Measurements from ENCODE around the gene EEF1A2.

EEF1A2 gene

GRCh38 chr20:63455568-63455859 lies 43.4 kb downstream of the EEF1A2 start:
- DNase-seq (ENCODE audit: low read depth in 1 of 2, low spot score in 1 of 2): no peak

- DNase-seq (ENCODE audit: low read depth in 1 of 2, low spot score in 1 of 2): no peak
These were observed 43.9 kb downstream of the EEF1A2 start for GRCh38 chr20:63454731-63455567.

- DNase-seq (ENCODE audit: low read depth in 1 of 2, low spot score in 1 of 2): no peak
These were observed 45.9 kb downstream of the EEF1A2 start for GRCh38 chr20:63452821-63453523.

- no peak for DNase-seq (ENCODE audit: low read depth in 1 of 2, low spot score in 1 of 2)
These were observed 46.5 kb downstream of the EEF1A2 start for GRCh38 chr20:63452341-63452740.

- DNase-seq (ENCODE audit: low read depth in 1 of 2, low spot score in 1 of 2): no peak
These were observed 47.1 kb downstream of the EEF1A2 start for GRCh38 chr20:63451821-63452220.

- no peak for DNase-seq (ENCODE audit: low read depth in 1 of 2, low spot score in 1 of 2)
These were observed 48.8 kb downstream of the EEF1A2 start for GRCh38 chr20:63449796-63450730.

GRCh38 chr20:63449025-63449424 lies 49.9 kb downstream of the EEF1A2 start:
- no peak for DNase-seq (ENCODE audit: low read depth in 1 of 2, low spot score in 1 of 2)

GRCh38 chr20:63448031-63448430 lies 50.9 kb downstream of the EEF1A2 start:
- no peak for DNase-seq (ENCODE audit: low read depth in 1 of 2, low spot score in 1 of 2)

GRCh38 chr20:63447320-63447719 lies 51.6 kb downstream of the EEF1A2 start:
- no peak for DNase-seq (ENCODE audit: low read depth in 1 of 2, low spot score in 1 of 2)

- DNase-seq (ENCODE audit: low read depth in 1 of 2, low spot score in 1 of 2): no peak
These were observed 52.5 kb downstream of the EEF1A2 start for GRCh38 chr20:63446216-63447024.

GRCh38 chr20:63445075-63445734 lies 53.7 kb downstream of the EEF1A2 start:
- no peak for DNase-seq (ENCODE audit: low read depth in 1 of 2, low spot score in 1 of 2)

- no peak for DNase-seq (ENCODE audit: low read depth in 1 of 2, low spot score in 1 of 2)
These were observed 54.3 kb downstream of the EEF1A2 start for GRCh38 chr20:63444548-63444947.

- DNase-seq (ENCODE audit: low read depth in 1 of 2, low spot score in 1 of 2): no peak
These were observed 55.1 kb downstream of the EEF1A2 start for GRCh38 chr20:63443606-63444395.

GRCh38 chr20:63442100-63442493 lies 56.8 kb downstream of the EEF1A2 start:
- peak in 1 of 2 donors; percentile 37 for DNase-seq (ENCODE audit: low read depth in 1 of 2, low spot score in 1 of 2)

- no peak for DNase-seq (ENCODE audit: low read depth in 1 of 2, low spot score in 1 of 2)
These were observed 57.5 kb downstream of the EEF1A2 start for GRCh38 chr20:63441136-63442099.

- no peak for DNase-seq (ENCODE audit: low read depth in 1 of 2, low spot score in 1 of 2)
These were observed 58.4 kb downstream of the EEF1A2 start for GRCh38 chr20:63440366-63440955.

GRCh38 chr20:63439866-63440265 lies 59.0 kb downstream of the EEF1A2 start:
- no peak for DNase-seq (ENCODE audit: low read depth in 1 of 2, low spot score in 1 of 2)

GRCh38 chr20:63438121-63438520 lies 60.8 kb downstream of the EEF1A2 start:
- DNase-seq (ENCODE audit: low read depth in 1 of 2, low spot score in 1 of 2): no peak
